IPS-18c (cell line): ENCODE data around the gene CELF1.

Experiments
- H3K4me3 ChIP-seq: 2 replicates; pipeline ENCODE4 v1.7.0; 2013; ENCODE audit warnings: low read depth, mild to moderate bottlenecking, low read length, moderate library complexity; ENCODE audit not compliant: insufficient read depth
- H3K9me3 ChIP-seq: one replicate; pipeline ENCODE4 v1.6.1; 2013; ENCODE audit warnings: mild to moderate bottlenecking, low read length, moderate library complexity; ENCODE audit not compliant: control insufficient read depth, insufficient read depth

Gene CELF1

DNA sequence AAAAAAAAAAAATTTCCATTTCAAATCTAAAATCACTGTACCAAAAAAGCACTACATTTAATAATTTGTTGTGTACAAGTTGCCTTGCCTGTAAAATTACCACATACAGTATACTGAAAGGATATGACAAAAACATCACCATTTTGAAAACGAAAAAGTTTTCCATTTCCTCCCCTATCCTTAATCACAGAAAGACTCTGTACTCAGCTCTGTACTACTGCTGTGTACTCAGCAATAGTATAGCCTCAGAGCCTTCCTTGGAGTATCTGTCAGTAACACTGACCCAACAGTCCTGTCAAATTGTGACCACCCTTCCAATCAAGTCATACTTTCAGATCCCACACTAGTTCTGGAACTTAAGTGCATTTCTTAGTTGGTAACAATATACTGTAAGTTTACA is 48.0 kb downstream of the CELF1 start:
- Histone ChIP-seq H3K4me3 (no peak overlapping the region), H3K9me3 (no peaks in the 10 kb centered on the region)

DNA sequence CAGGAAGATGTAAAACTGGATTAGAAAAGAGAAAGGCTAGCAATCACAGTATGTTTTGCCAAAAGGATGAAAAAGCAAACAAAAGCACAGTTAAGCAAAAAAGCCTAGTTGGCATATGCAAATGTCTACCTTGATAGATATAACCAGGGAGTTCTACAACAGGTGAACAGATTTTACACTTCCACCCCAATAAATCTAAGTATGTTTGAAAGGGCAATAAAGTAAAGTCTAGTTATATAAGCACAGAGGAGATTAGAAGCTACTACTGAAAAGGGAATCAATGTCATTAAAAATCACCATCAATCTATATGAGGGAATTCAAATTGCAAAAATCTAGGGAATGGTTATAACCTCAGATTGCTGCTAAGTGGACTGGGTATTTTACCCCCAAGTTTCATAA is 49.7 kb downstream of the CELF1 start:
- Histone ChIP-seq H3K9me3 (no peaks in the 10 kb centered on the region), H3K4me3 (no peak overlapping the region)

DNA sequence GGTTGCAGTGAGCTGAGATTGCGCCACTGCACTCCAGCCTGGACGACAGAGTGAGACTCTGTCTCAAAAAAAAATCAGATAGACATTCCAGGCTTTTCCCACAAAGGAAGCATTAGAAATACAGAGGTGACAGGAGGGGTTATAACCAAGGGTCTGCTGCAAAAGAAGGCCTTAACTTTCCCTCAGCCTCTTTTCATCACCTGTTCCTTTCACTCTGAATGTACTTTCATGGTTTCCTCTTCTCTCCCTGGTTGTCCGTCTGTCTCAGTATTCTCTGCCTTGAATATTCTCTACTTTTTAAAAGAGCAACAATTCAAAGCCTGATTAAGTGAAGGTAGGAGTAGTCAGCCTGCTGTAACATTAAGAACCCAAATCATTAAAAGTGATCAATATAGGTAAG is 50.2 kb downstream of the CELF1 start:
- no peaks in the 10 kb centered on the region for H3K9me3 ChIP-seq
- H3K4me3 ChIP-seq, result no peak overlapping the region

DNA sequence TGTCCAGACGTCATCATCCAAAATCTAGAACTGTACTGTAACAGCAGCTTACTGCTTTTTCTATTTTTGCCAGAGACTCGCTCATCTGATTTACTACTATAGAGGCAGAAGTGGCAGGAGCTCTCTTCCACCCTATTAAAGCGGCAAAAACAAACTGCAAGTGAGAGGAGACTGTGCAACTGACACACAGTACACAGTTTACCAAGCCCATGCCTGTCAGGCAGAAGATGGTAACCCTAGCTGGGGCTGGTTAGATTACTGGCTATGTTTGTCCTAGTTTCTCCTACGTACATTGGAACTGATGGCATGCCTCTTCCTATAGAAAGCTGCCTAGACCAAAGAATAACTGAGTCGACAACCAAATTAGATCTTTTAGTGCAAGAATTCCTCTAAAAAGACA is 51.8 kb downstream of the CELF1 start:
- no peaks in the 10 kb centered on the region for H3K9me3 ChIP-seq
- H3K4me3 ChIP-seq, result no peak overlapping the region

DNA sequence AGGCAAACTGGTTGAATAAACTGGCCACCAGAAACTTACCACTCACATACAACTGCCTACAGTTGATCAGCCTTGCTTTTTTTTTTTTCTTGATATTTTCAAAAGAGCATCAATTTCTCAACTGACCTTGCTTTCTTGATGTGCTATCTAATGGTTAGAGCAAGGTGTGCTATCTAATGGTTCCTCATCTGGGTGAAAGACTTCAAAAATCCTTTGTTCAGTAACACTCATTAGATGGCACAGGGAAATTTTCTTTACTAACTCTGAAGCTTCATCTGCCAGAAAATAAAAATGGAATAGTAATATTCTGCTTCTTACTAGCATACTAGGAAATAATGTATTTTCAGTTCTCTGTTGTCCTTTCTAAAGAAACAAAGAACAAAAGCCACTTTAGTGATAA is 52.8 kb downstream of the CELF1 start:
- no peak overlapping the region for H3K4me3 ChIP-seq
- no peaks in the 10 kb centered on the region for H3K9me3 ChIP-seq

DNA sequence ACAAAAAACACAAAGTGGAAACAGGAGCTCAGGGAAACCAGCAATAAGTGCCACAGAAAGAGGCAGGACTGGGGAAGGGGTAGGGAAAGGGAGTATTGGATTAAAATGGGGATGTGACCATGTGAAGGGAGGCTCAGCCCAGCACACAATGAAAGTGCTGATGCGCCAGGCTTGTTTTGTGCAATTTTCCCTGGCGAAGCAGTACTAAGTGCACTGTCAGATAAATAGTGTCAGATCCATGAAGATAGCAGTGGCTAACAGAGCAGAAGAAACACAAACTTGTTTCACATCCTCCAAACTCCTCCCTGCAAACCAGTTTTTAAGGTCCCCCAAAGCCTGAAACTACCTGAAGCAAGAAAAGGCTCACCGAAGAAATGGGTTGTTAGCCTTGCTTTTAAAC is 53.3 kb downstream of the CELF1 start:
- Histone ChIP-seq H3K4me3 (no peak overlapping the region), H3K9me3 (no peaks in the 10 kb centered on the region)

DNA sequence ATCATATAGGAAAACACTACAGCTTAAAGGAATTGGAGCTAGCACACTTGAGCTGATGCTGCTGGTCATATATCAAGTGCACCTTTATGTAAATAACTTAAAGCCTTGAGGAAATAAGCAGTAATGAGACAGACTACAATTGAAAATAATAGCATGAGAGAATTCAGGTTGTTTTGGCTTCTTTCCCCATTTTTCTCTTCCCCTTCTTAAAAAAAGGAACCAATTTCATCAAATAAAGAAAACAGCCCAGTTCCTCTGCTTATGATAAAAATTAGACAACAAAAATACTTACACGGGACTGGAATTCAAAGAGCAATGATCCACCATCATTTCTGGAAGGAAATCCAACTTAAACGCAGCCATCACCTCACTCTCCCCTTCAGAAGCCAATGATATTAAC is 53.8 kb downstream of the CELF1 start:
- H3K4me3 ChIP-seq, result no peak overlapping the region
- no peaks in the 10 kb centered on the region for H3K9me3 ChIP-seq

DNA sequence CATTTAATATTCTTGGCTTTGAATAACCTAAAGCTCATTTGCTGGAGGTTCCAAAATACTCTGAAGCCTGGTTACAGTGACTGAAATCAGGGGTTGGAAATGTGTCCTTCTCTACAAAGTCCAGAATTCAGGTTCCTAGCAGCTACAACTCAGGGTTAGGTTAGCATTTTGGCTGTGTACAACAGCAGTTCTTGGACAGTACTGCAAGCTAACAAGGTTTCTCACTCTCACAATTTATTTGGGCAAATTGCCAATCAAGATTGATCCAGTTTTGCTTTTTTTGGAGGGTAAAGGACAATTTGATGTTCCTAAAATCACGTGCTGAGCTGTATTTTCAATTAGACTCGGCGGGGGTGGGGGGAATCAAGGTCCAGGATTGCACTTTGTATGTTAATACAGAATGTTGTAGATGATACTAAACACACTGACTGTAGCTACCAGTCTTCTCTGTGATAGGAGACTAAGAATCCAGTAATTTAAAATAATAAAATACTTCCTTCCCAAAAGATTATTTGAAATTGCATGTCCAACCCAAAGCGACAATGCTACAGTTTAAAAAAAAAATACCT is 54.3 kb downstream of the CELF1 start:
- H3K9me3 ChIP-seq, result no peaks in the 10 kb centered on the region
- H3K4me3 ChIP-seq, result no peak overlapping the region

DNA sequence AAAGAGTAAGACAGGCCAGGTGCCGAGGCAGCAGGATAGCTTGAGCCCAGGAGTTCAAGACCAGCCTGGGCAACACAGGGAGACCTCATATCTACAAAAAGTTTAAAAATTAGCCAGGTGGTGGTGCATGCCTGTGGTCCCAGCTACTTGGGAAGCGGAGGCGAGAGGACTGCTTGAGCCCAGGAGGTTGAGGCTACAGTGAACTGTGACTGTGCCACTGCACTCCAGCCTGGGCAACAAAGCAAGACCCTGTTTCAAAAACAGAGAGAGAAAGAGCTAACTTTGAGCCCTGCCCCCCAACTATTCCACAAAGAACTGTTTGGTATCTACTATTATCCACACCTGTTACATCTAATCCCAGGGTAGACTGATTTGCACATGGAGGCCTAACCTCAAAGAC is 54.8 kb downstream of the CELF1 start:
- Histone ChIP-seq H3K4me3 (no peak overlapping the region), H3K9me3 (no peaks in the 10 kb centered on the region)

DNA sequence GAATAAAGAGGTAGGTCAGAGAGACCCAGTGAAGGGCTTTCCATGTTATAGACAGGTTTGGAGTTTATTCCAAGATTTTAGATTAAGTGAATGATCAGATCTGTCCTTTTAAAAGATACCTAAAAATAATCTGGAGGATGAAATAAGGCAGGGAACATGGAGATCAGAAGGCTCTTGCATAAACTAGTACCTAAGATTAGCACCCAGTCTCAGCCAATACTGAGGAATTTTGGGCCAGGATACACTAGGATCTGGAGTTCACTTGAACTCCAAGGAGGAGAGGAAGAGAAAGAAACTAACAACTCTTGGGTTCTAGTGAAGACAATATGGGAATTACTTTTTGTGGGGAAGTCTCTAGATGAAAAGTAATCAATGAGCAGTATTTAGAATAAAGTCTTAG is 56.1 kb downstream of the CELF1 start:
- Histone ChIP-seq H3K9me3 (no peaks in the 10 kb centered on the region), H3K4me3 (no peak overlapping the region)

DNA sequence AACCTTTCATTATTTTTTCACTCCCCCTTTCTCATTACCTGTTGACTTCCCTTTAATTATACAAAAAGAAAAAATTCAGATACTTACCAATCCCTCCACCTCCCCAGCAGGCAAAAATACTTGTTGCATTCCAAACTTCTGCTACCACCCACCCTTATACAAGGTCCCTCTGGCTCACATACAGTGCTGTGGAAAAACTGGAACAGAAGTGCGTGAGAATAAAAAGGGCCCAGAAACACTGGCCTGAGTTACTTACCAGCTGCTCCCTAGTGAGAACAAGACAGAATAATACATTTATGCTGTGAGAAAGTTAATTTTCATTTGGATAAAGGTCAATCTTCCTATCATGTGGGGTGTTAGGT is 57.1 kb downstream of the CELF1 start:
- H3K9me3 ChIP-seq, result no peaks in the 10 kb centered on the region
- H3K4me3 ChIP-seq, result no peak overlapping the region

DNA sequence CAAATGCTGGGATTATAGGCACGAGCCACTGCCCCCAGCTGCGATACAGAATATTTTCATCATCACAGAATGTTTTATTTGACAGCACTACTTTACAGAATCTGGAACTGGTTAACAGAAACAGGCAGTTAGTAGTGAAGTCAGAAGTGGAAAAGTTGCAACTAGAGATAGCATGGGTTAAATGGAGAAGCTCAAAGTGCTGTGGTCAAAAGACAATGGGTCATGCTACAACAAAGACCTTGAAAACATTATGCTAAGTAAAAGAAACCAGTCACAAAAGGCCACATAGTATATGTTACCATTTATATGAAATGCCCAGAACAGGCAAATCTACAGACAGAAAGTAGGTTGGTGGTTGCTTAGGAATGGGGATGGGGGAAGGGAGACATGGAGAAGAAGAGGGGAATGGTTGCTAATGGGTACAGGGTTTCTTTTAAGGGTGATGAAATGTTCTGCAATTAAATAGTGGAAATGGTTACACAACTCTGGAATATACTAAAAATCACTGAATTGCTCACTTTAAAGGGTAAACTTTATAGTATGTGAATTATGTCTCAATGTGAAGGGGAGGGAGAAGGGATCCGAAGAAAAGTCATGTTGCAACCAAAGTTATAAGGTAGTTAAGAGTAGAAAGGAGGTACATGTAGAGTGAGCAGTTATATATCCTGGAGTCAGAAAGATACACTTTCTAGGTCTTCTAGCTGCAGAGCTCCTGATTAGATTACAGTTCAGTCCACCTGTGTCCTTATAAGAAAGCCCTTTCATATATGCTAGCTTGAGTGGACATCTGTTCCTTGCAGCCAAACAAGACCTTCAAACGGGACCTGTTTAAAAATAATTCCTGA is 57.7 kb downstream of the CELF1 start:
- no peak overlapping the region for H3K4me3 ChIP-seq

DNA sequence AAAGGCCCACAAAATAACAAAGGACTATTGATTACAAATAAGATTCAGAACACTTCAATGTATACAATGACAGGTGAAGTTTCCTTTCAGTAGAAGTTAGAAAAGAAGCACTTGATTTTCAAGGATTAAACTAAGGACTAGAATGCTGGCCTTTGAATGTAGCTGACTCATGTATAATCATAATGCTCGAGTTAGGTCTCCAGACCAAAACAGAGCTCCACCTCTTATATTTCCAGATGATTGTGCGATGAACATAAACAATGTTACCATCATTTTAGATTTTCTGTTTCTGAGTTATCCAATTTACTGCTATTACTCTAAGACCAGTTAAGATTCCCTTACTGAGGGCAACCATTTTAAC is 63.6 kb downstream of the CELF1 start:
- Histone ChIP-seq H3K4me3 (no peak overlapping the region), H3K9me3 (no peaks in the 10 kb centered on the region)

More for the DNA sequence above, 57.7 kb downstream of the CELF1 start:
- H3K9me3 ChIP-seq, result no peaks in the 10 kb centered on the region

DNA sequence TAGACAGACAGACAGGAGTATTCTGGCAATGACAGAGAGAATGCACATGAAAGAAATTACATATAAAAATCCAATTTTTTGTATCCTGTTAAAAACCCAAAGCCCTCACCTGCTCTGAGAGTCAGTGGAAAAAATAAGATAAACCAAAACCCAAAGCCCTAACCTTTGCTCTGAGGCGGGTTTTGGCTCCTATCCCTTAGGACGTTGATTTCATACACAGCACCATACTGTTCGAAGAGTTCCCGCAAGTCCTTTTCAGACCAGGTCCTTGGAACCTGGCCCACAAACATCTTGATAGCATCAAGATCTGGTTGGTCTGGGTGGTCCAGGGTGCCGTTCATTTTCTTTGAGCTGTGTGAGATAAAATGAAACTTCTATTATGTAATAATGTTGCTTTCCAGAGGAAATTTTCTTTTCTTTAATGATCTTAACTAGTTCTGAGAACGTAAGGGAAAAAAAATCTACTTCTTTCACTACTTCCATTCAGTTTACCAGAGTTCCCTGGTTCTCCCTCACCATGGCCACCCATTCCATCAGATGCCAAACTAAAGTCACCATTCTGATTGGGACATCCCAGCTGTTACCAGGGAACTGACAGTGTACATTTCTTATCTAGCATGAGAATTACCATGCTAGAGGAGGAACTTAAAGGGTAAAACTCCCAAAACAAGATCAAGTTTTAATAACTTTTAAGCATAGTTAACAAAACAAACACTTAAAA is 64.1 kb downstream of the CELF1 start:
- Histone ChIP-seq H3K9me3 (no peaks in the 10 kb centered on the region), H3K4me3 (no peak overlapping the region)

DNA sequence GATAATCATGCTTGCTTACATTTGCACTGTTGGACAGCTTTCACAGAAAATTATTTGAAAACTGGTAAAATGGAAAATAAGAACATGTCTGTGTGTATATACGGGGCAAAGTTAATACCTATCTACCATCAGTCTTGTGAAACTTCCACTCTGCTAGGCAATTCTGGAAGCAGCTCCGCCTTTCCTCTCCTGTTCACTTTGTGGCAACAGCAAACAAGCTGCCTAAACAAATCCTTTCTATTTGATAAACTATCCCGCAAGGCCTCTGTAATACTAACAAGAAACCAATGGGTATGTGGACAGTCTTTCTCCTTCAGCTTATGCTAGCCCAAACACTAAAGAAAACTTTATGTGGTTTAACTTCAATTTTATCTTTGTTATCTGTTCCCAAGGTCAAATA is 64.8 kb downstream of the CELF1 start:
- Histone ChIP-seq H3K4me3 (no peak overlapping the region), H3K9me3 (no peaks in the 10 kb centered on the region)

DNA sequence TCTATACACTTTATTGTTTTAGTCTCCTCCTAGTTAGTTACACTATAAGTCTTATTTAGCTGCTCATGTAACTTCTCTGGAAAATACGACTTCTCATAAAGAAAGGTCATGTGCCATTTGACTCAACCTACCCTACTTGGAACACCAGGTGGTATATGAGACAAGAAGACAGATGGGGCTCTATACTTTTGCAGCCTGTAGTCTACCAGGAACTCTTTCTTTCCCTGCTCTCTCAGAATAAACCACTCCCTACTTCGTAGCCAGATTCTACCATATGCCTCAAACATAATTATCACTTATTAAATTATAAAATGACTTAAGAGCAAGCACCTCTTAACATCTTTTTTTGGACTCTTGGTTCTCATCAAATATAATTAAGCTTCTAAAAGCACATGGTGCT is 65.5 kb downstream of the CELF1 start:
- Histone ChIP-seq H3K9me3 (no peaks in the 10 kb centered on the region), H3K4me3 (no peak overlapping the region)

DNA sequence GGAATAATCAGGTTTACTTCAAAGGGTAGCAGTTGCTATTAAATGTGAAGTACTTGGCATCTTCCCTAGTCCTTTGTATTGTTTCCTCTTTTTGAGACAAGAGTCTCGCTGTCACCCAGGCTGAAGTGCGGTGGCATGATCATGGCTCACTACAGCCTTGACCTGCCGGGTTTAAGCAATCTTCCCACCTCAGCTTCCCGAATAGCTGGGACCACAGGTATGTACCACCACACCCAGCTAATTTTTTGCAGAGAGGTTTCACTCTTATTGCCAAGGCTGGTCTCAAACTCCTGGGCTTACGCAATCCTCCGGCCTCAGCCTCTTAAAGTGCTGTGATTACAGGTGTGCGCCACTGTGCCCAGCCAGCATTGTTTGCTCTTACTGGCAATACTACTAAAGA is 67.8 kb downstream of the CELF1 start:
- H3K4me3 ChIP-seq, result no peak overlapping the region
- no peaks in the 10 kb centered on the region for H3K9me3 ChIP-seq

DNA sequence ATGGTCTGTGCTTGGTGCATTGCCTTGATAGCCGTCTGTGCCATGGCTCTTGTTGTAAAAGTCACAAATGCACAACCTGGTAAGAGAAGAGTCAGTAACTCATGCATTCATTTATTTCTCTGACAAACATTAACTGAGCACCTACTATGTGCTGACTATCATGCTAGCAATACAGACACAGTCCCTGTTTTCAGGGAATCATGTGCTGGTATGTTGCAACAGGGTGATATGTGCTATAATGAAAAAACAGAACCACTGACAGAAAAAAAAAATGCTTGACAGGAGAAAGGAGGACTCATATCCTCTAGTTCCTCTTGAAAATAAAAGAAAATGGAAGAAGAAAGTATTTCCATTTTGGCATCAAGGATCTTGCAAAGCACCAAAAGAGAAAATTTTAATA is 69.5 kb downstream of the CELF1 start:
- no peak overlapping the region for H3K4me3 ChIP-seq

More for the DNA sequence above, 69.5 kb downstream of the CELF1 start:
- H3K9me3 ChIP-seq, result no peaks in the 10 kb centered on the region
